A549 (cell line): ENCODE data around the gene ZNF263. TPM values are rescaled to one million over a fixed set of nuclear protein-coding genes. Genes with fewer than 3 reads are reported as not detected.

Experiments used
- ATAC-seq, 2 experiments: fragments of 200-7000 bp in 1 of 2; fragments of >200 bp in 1 of 2; cut with Nextera tagmentation in 1 of 2; cut with Tn5 transposase in 1 of 2; 3 replicates each; pipeline versions ENCODE4 v1.8.0 to v1.9.1; 2018 to 2020; ENCODE audit warnings: mild to moderate bottlenecking in 1 of 2, moderate library complexity in 1 of 2
- CTCF ChIA-PET: fragments of 300-600 bp; sonication (Branson Sonifier 250); formaldehyde crosslinking; extraction: SDS; loops from one replicate; lab custom pipeline; 2021; ENCODE audit warnings: antibody characterized with exemption, inconsistent platforms; lab: Yijun Ruan, JAX
- POLR2A ChIA-PET: fragments of 350-600 bp; formaldehyde crosslinking; extraction: SDS; loops from one replicate; lab custom pipeline; 2021; ENCODE audit warnings: antibody characterized with exemption, inconsistent platforms; lab: Yijun Ruan, JAX
- DNase-seq, 2 experiments: peaks; one replicate each; pipeline versions ENCODE4 v3.0.0 to v3.0.0-alpha.2; 2011 to 2016; ENCODE audit warnings: low read depth in 1 of 2, low spot score in 1 of 2
- FAIRE-seq: peaks from 2 replicates; lab custom pipeline; 2011; peaks lifted over from hg19 to GRCh38; lab: Jason Lieb, UNC
- H3K27ac ChIP-seq, 2 experiments: fragments of >200 bp; sonication (Bioruptor Twin); formaldehyde crosslinking; 3 replicates each; pipeline ENCODE4 v1.5.1; 2016 to 2017
- H3K4me1 ChIP-seq: fragments of >200 bp; sonication (Bioruptor Twin); formaldehyde crosslinking; 3 replicates; pipeline ENCODE4 v1.6.1; 2016
- H3K4me2 ChIP-seq: fragments of >200 bp; sonication (Bioruptor Twin); formaldehyde crosslinking; 3 replicates; pipeline ENCODE4 v1.6.1; 2016
- H3K4me3 ChIP-seq: fragments of >200 bp; sonication (Bioruptor Twin); formaldehyde crosslinking; 3 replicates; pipeline ENCODE4 v1.5.1; 2016
- H3K9me3 ChIP-seq: fragments of >200 bp; sonication (Bioruptor Twin); formaldehyde crosslinking; 3 replicates; pipeline ENCODE4 v1.6.1; 2016
- CBX2 ChIP-seq: fragments of 200-600 bp; sonication (generic); IDR thresholded peaks from 2 replicates; pipeline ENCODE4 v1.6.1; 2016; ENCODE audit warnings: low read depth, mild to moderate bottlenecking, borderline replicate concordance
- EP300 ChIP-seq, 2 experiments: fragments of >200 bp; sonication (Bioruptor Twin); formaldehyde crosslinking; IDR thresholded peaks; 2 replicates in 1 of 2; 3 replicates in 1 of 2; pipeline ENCODE4 v1.6.1; 2016 to 2017
- FOSL2 ChIP-seq, 2 experiments: fragments of 450-650 bp in 1 of 2; fragments of >200 bp in 1 of 2; sonication (Bioruptor Twin) in 1 of 2; formaldehyde crosslinking; IDR thresholded peaks; 2 replicates each; pipeline versions ENCODE4 v1.5.0 to v1.6.1; 2016 to 2020; ENCODE audit warnings: mild to moderate bottlenecking in 1 of 2, moderate library complexity in 1 of 2
- GATA3 ChIP-seq: IDR thresholded peaks from 2 replicates; pipeline ENCODE4 v1.6.1; 2012; ENCODE audit warnings: borderline replicate concordance
- HEYL ChIP-seq: fragments of 250-450 bp; sonication (Bioruptor Pico); IDR thresholded peaks from 2 replicates; pipeline ENCODE4 v1.8.0; 2021; ENCODE audit warnings: mild to moderate bottlenecking, moderate library complexity
- HOXA7 ChIP-seq: fragments of 250-450 bp; sonication (Bioruptor Pico); IDR thresholded peaks from 2 replicates; pipeline ENCODE4 v1.5.0; 2020; ENCODE audit warnings: mild to moderate bottlenecking, moderate library complexity
- HOXB13 ChIP-seq: fragments of 250-450 bp; sonication (Bioruptor Pico); IDR thresholded peaks from 2 replicates; pipeline ENCODE4 v1.5.0; 2020; ENCODE audit warnings: low read depth, mild to moderate bottlenecking, moderate library complexity
- HOXB5 ChIP-seq: fragments of 250-450 bp; sonication (Bioruptor Pico); IDR thresholded peaks from 2 replicates; pipeline ENCODE4 v1.5.0; 2020; ENCODE audit warnings: mild to moderate bottlenecking, moderate library complexity
- JUN ChIP-seq, 2 experiments: fragments of >200 bp; sonication (Bioruptor Twin); formaldehyde crosslinking; IDR thresholded peaks; 2 replicates in 1 of 2; 3 replicates in 1 of 2; pipeline ENCODE4 v1.6.1; 2016 to 2017
- JUNB ChIP-seq: fragments of >200 bp; sonication (Bioruptor Twin); formaldehyde crosslinking; IDR thresholded peaks from 2 replicates; pipeline ENCODE4 v1.6.1; 2016
- KDM5A ChIP-seq: fragments of 200-600 bp; sonication (generic); IDR thresholded peaks from 2 replicates; pipeline ENCODE4 v1.6.1; 2016; ENCODE audit warnings: antibody characterized with exemption, mild to moderate bottlenecking
- MAZ ChIP-seq: fragments of 150-350 bp; IDR thresholded peaks from 2 replicates; pipeline ENCODE4 v1.6.1; 2014; ENCODE audit warnings: antibody characterized with exemption, low read depth, low read length, borderline replicate concordance
- PHF8 ChIP-seq: fragments of 200-600 bp; sonication (generic); IDR thresholded peaks from 2 replicates; pipeline ENCODE4 v1.6.1; 2016; ENCODE audit warnings: low read depth, mild to moderate bottlenecking, antibody characterized with exemption, moderate library complexity, borderline replicate concordance
- POLR2A ChIP-seq: IDR thresholded peaks from 2 replicates; pipeline ENCODE4 v1.6.1; 2012; ENCODE audit warnings: mild to moderate bottlenecking, low read length
- POLR2AphosphoS2 ChIP-seq: conservative IDR thresholded peaks from 2 replicates; pipeline ENCODE4 v1.6.1; 2012; ENCODE audit warnings: low read length, improper control_type of control experiment, inconsistent platforms
- RFX5 ChIP-seq: fragments of 450-650 bp; IDR thresholded peaks from 2 replicates; pipeline ENCODE4 v1.7.1; 2014; ENCODE audit warnings: antibody characterized with exemption, mild to moderate bottlenecking, moderate library complexity
- SREBF2 ChIP-seq: fragments of 450-650 bp; IDR thresholded peaks from 2 replicates; pipeline ENCODE4 v1.6.1; 2014; ENCODE audit warnings: mild to moderate bottlenecking, moderate library complexity
- TP53 ChIP-seq: fragments of 250-450 bp; sonication (Bioruptor Pico); IDR thresholded peaks from 2 replicates; pipeline ENCODE4 v1.5.0; 2021; ENCODE audit warnings: mild to moderate bottlenecking, moderate library complexity
- WGBS: methylation state at CpG from one replicate; pipeline ENCODE4 v1.1.6; 2017; ENCODE audit errors: missing lambda C conversion rate; 5-methylcytosine and 5-hydroxymethylcytosine counted together
- polyA plus RNA-seq, 4 experiments: library from polyadenylated mRNA; depleted of rRNA in 3 of 4; stranded (reverse); fragments of >200 nt; fragmentation: RNase III in 1 of 4; extraction: RNeasy Plus Mini Kit Qiagen cat#74134 plus additional on column Dnase treatment in 1 of 4; gene quantifications; 2 replicates in 3 of 4; 3 replicates in 1 of 4; pipeline ENCODE4 v1.2.3, GENCODE V29; 2011 to 2017
- TF ChIP-seq, protein P1 (sequence below): fragments of >200 bp; sonication (Bioruptor Twin); formaldehyde crosslinking; IDR thresholded peaks from 3 replicates; pipeline ENCODE4 v1.5.1; 2016
- TF ChIP-seq, protein P2 (sequence below): IDR thresholded peaks from 2 replicates; pipeline ENCODE4 v1.6.1; 2012
- TF ChIP-seq, protein P3 (sequence below): fragments of 450-650 bp; IDR thresholded peaks from 2 replicates; pipeline ENCODE4 v1.6.1; 2014; ENCODE audit warnings: antibody characterized with exemption
- TF ChIP-seq, protein P4 (sequence below): fragments of 250-450 bp; sonication (Bioruptor Pico); IDR thresholded peaks from 2 replicates; pipeline ENCODE4 v1.5.0; 2020; ENCODE audit warnings: low read depth, mild to moderate bottlenecking, moderate library complexity
- TF ChIP-seq, protein P5 (sequence below): IDR thresholded peaks from 2 replicates; pipeline ENCODE4 v1.6.1; 2012; ENCODE audit warnings: low read depth, borderline replicate concordance
- TF ChIP-seq, protein P6 (sequence below): fragments of >200 bp; sonication (Bioruptor Twin); formaldehyde crosslinking; IDR thresholded peaks from 3 replicates; pipeline ENCODE4 v1.6.1; 2016
- TF ChIP-seq, protein P7 (sequence below): IDR thresholded peaks from 2 replicates; pipeline ENCODE4 v1.6.1; 2012
- TF ChIP-seq, protein P8 (sequence below): fragments of 200-600 bp; sonication (generic); IDR thresholded peaks from 2 replicates; pipeline ENCODE4 v1.6.1; 2016; ENCODE audit warnings: antibody characterized with exemption, mild to moderate bottlenecking, moderate library complexity

The ZNF263 gene
- polyA plus RNA-seq, 2 of the 4 experiments (the other 2 are of a cell fraction): 20.9 to 24.4 TPM

DNA sequence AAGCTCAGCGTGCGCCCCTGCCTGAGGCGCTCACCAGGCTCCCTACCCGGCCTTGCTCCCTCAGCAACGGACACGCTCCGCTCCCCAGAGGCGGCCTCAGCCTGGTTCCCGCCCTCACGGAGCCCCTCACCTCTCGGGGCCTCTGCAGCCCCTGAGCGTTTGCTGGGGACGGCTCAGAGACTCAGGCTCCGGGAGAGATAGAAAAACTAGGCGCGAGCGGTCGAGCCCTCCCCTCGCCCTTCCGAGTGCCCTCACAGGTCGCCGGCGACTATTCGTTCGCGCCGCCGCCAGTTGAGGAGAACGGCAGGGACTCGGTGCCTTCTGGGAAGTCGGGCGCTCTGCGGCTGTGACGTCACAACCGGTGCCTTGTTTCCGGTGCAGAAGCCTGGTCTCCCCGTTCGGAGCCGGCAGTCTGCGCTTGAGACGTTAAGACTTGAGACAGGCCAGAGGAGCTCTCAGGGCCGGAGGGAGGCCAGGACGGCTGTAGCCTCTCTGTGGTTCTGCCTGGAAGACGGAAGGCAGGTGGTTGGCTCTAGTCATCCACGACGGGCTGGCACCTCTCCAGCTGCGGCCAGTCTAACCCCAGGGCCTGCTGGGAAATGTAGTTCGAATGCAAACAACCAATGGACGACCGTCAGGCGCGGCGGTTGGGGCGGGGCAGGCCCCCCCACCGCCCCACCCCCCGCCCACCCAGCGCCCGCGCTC lies 48.3 kb upstream of the ZNF263 start, which contains the start of gene ZNF200:
TSS of gene ZNF200 (minus strand) at position 302 of the 705 bp plus-strand sequence. CDS start 1,403 bp downstream, outside the sequence.
- H3K4me3 ChIP-seq: peak within 1 kb of the TSS; percentile 86
- FAIRE-seq (no peak), ATAC-seq (peak; percentile 98 to 99), DNase-seq (peak; percentile 94 to 97)
- H3K27ac ChIP-seq: peak within 1 kb of the TSS; percentile 92 to 96
- TF ChIP-seq KDM5A: peak; percentile 51; the same call in 1 of the 2 replicates
- TF ChIP-seq, protein P1, sequence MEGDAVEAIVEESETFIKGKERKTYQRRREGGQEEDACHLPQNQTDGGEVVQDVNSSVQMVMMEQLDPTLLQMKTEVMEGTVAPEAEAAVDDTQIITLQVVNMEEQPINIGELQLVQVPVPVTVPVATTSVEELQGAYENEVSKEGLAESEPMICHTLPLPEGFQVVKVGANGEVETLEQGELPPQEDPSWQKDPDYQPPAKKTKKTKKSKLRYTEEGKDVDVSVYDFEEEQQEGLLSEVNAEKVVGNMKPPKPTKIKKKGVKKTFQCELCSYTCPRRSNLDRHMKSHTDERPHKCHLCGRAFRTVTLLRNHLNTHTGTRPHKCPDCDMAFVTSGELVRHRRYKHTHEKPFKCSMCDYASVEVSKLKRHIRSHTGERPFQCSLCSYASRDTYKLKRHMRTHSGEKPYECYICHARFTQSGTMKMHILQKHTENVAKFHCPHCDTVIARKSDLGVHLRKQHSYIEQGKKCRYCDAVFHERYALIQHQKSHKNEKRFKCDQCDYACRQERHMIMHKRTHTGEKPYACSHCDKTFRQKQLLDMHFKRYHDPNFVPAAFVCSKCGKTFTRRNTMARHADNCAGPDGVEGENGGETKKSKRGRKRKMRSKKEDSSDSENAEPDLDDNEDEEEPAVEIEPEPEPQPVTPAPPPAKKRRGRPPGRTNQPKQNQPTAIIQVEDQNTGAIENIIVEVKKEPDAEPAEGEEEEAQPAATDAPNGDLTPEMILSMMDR: no peak
- no peak for TF ChIP-seq SREBF2
- no peak for TF ChIP-seq EP300 (IDR thresholded peaks at IDR 0.05)
- TF ChIP-seq JUNB: no peak
- no peak for TF ChIP-seq HEYL (CRISPR knock-in tag)
- TF ChIP-seq, protein P2, sequence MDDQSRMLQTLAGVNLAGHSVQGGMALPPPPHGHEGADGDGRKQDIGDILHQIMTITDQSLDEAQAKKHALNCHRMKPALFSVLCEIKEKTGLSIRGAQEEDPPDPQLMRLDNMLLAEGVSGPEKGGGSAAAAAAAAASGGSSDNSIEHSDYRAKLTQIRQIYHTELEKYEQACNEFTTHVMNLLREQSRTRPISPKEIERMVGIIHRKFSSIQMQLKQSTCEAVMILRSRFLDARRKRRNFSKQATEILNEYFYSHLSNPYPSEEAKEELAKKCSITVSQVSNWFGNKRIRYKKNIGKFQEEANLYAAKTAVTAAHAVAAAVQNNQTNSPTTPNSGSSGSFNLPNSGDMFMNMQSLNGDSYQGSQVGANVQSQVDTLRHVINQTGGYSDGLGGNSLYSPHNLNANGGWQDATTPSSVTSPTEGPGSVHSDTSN: peak; percentile 91
- no peak for TF ChIP-seq POLR2AphosphoS2
- TF ChIP-seq POLR2A: peak; percentile 79
- TF ChIP-seq PHF8: peak; percentile 83
- TF ChIP-seq HOXB5 (CRISPR knock-in tag): no peak
- peak; percentile 65; the same call in 1 of the 2 replicates for TF ChIP-seq GATA3
- TF ChIP-seq CBX2: no peak
- no peak for TF ChIP-seq HOXB13 (CRISPR knock-in tag)
- no peak for TF ChIP-seq MAZ
- no peak for TF ChIP-seq TP53 (CRISPR knock-in tag)
- TF ChIP-seq, protein P3, sequence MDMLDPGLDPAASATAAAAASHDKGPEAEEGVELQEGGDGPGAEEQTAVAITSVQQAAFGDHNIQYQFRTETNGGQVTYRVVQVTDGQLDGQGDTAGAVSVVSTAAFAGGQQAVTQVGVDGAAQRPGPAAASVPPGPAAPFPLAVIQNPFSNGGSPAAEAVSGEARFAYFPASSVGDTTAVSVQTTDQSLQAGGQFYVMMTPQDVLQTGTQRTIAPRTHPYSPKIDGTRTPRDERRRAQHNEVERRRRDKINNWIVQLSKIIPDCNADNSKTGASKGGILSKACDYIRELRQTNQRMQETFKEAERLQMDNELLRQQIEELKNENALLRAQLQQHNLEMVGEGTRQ: 0 out of 2 replicates have a peak, but pooled peaks have one; percentile 4
- no peak for TF ChIP-seq HOXA7 (CRISPR knock-in tag)
- TF ChIP-seq, protein P4, sequence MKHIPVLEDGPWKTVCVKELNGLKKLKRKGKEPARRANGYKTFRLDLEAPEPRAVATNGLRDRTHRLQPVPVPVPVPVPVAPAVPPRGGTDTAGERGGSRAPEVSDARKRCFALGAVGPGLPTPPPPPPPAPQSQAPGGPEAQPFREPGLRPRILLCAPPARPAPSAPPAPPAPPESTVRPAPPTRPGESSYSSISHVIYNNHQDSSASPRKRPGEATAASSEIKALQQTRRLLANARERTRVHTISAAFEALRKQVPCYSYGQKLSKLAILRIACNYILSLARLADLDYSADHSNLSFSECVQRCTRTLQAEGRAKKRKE (CRISPR knock-in tag): no peak
- TF ChIP-seq, protein P5, sequence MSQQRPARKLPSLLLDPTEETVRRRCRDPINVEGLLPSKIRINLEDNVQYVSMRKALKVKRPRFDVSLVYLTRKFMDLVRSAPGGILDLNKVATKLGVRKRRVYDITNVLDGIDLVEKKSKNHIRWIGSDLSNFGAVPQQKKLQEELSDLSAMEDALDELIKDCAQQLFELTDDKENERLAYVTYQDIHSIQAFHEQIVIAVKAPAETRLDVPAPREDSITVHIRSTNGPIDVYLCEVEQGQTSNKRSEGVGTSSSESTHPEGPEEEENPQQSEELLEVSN: peak; percentile 78; the same call in 1 of the 2 replicates
- TF ChIP-seq, protein P6, sequence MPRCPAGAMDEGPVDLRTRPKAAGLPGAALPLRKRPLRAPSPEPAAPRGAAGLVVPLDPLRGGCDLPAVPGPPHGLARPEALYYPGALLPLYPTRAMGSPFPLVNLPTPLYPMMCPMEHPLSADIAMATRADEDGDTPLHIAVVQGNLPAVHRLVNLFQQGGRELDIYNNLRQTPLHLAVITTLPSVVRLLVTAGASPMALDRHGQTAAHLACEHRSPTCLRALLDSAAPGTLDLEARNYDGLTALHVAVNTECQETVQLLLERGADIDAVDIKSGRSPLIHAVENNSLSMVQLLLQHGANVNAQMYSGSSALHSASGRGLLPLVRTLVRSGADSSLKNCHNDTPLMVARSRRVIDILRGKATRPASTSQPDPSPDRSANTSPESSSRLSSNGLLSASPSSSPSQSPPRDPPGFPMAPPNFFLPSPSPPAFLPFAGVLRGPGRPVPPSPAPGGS: 0 out of 3 replicates have a peak, but pooled peaks have one; percentile 57
- peak; percentile 42 to 56; a peak in 2 of 5 replicates for TF ChIP-seq JUN (IDR thresholded peaks at IDR 0.05)
- TF ChIP-seq RFX5: peak; percentile 63
- TF ChIP-seq FOSL2 (IDR thresholded peaks at IDR 0.05): no peak
- TF ChIP-seq FOSL2 (CRISPR knock-in tag; IDR thresholded peaks at IDR 0.05): peak; percentile 34
- TF ChIP-seq, protein P7, sequence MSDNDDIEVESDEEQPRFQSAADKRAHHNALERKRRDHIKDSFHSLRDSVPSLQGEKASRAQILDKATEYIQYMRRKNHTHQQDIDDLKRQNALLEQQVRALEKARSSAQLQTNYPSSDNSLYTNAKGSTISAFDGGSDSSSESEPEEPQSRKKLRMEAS: peak; percentile 78
- TF ChIP-seq, protein P8, sequence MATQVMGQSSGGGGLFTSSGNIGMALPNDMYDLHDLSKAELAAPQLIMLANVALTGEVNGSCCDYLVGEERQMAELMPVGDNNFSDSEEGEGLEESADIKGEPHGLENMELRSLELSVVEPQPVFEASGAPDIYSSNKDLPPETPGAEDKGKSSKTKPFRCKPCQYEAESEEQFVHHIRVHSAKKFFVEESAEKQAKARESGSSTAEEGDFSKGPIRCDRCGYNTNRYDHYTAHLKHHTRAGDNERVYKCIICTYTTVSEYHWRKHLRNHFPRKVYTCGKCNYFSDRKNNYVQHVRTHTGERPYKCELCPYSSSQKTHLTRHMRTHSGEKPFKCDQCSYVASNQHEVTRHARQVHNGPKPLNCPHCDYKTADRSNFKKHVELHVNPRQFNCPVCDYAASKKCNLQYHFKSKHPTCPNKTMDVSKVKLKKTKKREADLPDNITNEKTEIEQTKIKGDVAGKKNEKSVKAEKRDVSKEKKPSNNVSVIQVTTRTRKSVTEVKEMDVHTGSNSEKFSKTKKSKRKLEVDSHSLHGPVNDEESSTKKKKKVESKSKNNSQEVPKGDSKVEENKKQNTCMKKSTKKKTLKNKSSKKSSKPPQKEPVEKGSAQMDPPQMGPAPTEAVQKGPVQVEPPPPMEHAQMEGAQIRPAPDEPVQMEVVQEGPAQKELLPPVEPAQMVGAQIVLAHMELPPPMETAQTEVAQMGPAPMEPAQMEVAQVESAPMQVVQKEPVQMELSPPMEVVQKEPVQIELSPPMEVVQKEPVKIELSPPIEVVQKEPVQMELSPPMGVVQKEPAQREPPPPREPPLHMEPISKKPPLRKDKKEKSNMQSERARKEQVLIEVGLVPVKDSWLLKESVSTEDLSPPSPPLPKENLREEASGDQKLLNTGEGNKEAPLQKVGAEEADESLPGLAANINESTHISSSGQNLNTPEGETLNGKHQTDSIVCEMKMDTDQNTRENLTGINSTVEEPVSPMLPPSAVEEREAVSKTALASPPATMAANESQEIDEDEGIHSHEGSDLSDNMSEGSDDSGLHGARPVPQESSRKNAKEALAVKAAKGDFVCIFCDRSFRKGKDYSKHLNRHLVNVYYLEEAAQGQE: no peak
- CTCF ChIA-PET: interaction anchor here (0.9 to 1.5 kb wide), 4 partner anchors 42 to 222 kb away, joined by 3 to 5 read pairs (median 4); no protein-coding TSS in a partner anchor
- POLR2A ChIA-PET: interaction anchor here (2.0 kb wide), 1 partner anchor 48 kb away, joined by 4 read pairs; the partner anchor contains the start of gene ZNF263
- peak within 1 kb of the TSS; percentile 88 for H3K4me2 ChIP-seq
- H3K9me3 ChIP-seq: peaks cover 43% of the 10 kb centered on the region
- 0% methylated on average over 20 of the region's 59 CpGs for WGBS
- H3K4me1 ChIP-seq: peaks cover 7% of the 10 kb centered on the region; the same call in 2 of the 3 replicates
